Mammary epithelial cell (primary cell): ENCODE results near the gene ATP2B2.

Experiments used
- EZH2 ChIP-seq: IDR thresholded peaks from 2 replicates; pipeline ENCODE4 v1.6.1; 2012; ENCODE audit warnings: low read length, inconsistent platforms, borderline replicate concordance
- TF ChIP-seq, protein P1 (sequence below), 2 donors: IDR thresholded peaks in 1 of 2; conservative IDR thresholded peaks in 1 of 2; 2 replicates each; pipeline ENCODE4 v1.5.1; 2011 to 2012; ENCODE audit warnings: inconsistent platforms in 2 of 2, low read length in 2 of 2, mild to moderate bottlenecking in 2 of 2, control low read depth in 1 of 2, low read depth in 1 of 2; ENCODE audit not compliant: insufficient read depth in 1 of 2; ENCODE audit errors: extremely low read depth in 1 of 2

DNA sequence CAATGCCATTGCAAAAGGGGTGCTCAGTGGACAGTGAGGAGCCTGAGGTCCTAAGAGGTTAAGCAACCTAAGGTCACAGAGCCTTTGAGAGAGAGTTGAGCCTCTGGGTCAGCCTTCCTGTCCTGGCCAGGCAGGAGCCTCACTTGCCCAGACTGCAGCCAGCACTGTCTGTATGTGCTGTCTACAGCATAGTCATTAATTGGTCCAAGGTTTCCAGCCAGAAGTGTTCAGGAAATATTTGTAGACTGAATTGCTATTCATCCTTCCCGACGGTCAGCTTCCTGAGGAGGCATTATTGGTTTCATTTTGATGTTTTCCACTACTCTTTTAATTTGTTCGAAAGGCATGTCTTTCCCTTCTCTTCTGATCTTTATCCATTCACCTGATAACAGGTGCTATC, 192.5 kb downstream of the ATP2B2 start:
- TF ChIP-seq, protein P1, sequence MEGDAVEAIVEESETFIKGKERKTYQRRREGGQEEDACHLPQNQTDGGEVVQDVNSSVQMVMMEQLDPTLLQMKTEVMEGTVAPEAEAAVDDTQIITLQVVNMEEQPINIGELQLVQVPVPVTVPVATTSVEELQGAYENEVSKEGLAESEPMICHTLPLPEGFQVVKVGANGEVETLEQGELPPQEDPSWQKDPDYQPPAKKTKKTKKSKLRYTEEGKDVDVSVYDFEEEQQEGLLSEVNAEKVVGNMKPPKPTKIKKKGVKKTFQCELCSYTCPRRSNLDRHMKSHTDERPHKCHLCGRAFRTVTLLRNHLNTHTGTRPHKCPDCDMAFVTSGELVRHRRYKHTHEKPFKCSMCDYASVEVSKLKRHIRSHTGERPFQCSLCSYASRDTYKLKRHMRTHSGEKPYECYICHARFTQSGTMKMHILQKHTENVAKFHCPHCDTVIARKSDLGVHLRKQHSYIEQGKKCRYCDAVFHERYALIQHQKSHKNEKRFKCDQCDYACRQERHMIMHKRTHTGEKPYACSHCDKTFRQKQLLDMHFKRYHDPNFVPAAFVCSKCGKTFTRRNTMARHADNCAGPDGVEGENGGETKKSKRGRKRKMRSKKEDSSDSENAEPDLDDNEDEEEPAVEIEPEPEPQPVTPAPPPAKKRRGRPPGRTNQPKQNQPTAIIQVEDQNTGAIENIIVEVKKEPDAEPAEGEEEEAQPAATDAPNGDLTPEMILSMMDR (conservative IDR thresholded peaks at IDR 0.05 in 1 of 2, IDR thresholded peaks at IDR 0.05 in 1 of 2; ENCODE audit: extremely low read depth in 1 of 2, insufficient read depth in 1 of 2, low read depth in 1 of 2, low read length in 2 of 2), result no peak
- TF ChIP-seq EZH2, result no peak
